MM.1S (cell line): ENCODE results near the gene ARFIP1.

ENCODE experiments used
- DNase-seq: peaks from one replicate; pipeline ENCODE4 v3.0.0-alpha.2; 2015
- H2AFZ ChIP-seq: fragments of 300-600 bp; sonication (generic); 2 replicates; pipeline ENCODE4 v1.6.0; 2016; ENCODE audit warnings: antibody characterized with exemption, low read length
- H3F3A ChIP-seq: fragments of 300-600 bp; sonication (generic); 2 replicates; pipeline ENCODE4 v1.6.1; 2016; ENCODE audit warnings: mild to moderate bottlenecking, antibody characterized with exemption, low read length, moderate library complexity, mixed read lengths; ENCODE audit not compliant: insufficient read depth
- H3K27ac ChIP-seq: fragments of 300-600 bp; sonication (generic); 2 replicates; pipeline ENCODE4 v1.5.1; 2016; ENCODE audit warnings: mild to moderate bottlenecking, low read length
- H3K27me3 ChIP-seq: fragments of 300-600 bp; sonication (generic); replicated peaks from 2 replicates; pipeline ENCODE4 v1.6.0; 2016; ENCODE audit warnings: low read length; ENCODE audit not compliant: insufficient read depth
- H3K36me3 ChIP-seq: fragments of 300-600 bp; sonication (generic); replicated peaks from 2 replicates; pipeline ENCODE4 v1.6.1; 2016; ENCODE audit warnings: mild to moderate bottlenecking, low read length, mixed read lengths; ENCODE audit not compliant: insufficient read depth
- H3K4me1 ChIP-seq: fragments of 300-600 bp; sonication (generic); 2 replicates; pipeline ENCODE4 v1.6.1; 2016; ENCODE audit warnings: low read length, mixed read lengths
- H3K4me2 ChIP-seq: fragments of 300-600 bp; sonication (generic); 2 replicates; pipeline ENCODE4 v1.6.0; 2016; ENCODE audit warnings: low read depth, low read length
- H3K4me3 ChIP-seq: fragments of 300-600 bp; sonication (generic); 2 replicates; pipeline ENCODE4 v1.5.1; 2016; ENCODE audit warnings: low read length, mixed read lengths
- H3K79me2 ChIP-seq: fragments of 300-600 bp; sonication (generic); 2 replicates; pipeline ENCODE4 v1.6.1; 2016; ENCODE audit warnings: mixed run types, low read length, mixed read lengths
- H3K9ac ChIP-seq: fragments of 300-600 bp; sonication (generic); 2 replicates; pipeline ENCODE4 v1.6.1; 2016; ENCODE audit warnings: low read length, mixed read lengths
- H3K9me2 ChIP-seq: fragments of 300-600 bp; sonication (generic); replicated peaks from 2 replicates; pipeline ENCODE4 v1.6.1; 2016; ENCODE audit warnings: mild to moderate bottlenecking, low read length, mixed read lengths; ENCODE audit not compliant: insufficient read depth
- H3K9me3 ChIP-seq: fragments of 300-600 bp; sonication (generic); replicated peaks from 2 replicates; pipeline ENCODE4 v1.6.1; 2016; ENCODE audit warnings: mild to moderate bottlenecking, low read length, mixed read lengths; ENCODE audit not compliant: insufficient read depth
- H4K20me1 ChIP-seq: fragments of 300-600 bp; sonication (generic); 2 replicates; pipeline ENCODE4 v1.6.1; 2016; ENCODE audit warnings: mild to moderate bottlenecking, low read length, moderate library complexity, mixed read lengths; ENCODE audit not compliant: insufficient read depth
- CTCF ChIP-seq: fragments of 300-600 bp; sonication (generic); IDR thresholded peaks from 2 replicates; pipeline ENCODE4 v1.5.1; 2016; ENCODE audit warnings: antibody characterized with exemption, low read length, mixed read lengths
- EZH2 ChIP-seq: fragments of 300-600 bp; sonication (generic); optimal IDR thresholded peaks from 2 replicates; pipeline ENCODE3; 2017; ENCODE audit warnings: low read depth, mild to moderate bottlenecking, antibody characterized with exemption, low read length, mixed read lengths
- EZH2phosphoT487 ChIP-seq: fragments of 300-600 bp; sonication (generic); IDR thresholded peaks from 2 replicates; pipeline ENCODE4 v1.6.1; 2018; ENCODE audit warnings: antibody characterized with exemption, low read length

ARFIP1 gene

GRCh38 chr4:152956650-152957436 lies 177.1 kb downstream of the ARFIP1 start:
- Histone ChIP-seq H2AFZ (no peak overlapping the region), H3K4me2 (no peak overlapping the region), H3K79me2 (no peaks in the 10 kb centered on the region), H3K9me3 (no peaks in the 10 kb centered on the region), H4K20me1 (no peaks in the 10 kb centered on the region), H3K27ac (no peak overlapping the region), H3K9ac (no peak overlapping the region), H3K4me3 (no peak overlapping the region), H3F3A (no peaks in the 10 kb centered on the region), H3K27me3 (no peaks in the 10 kb centered on the region), H3K4me1 (no peaks in the 10 kb centered on the region), H3K9me2 (no peaks in the 10 kb centered on the region), H3K36me3 (no peaks in the 10 kb centered on the region)
- DNase-seq, result no peak
- TF ChIP-seq EZH2phosphoT487, result no peak
- TF ChIP-seq EZH2, result no peak
- TF ChIP-seq CTCF, result no peak

GRCh38 chr4:152957437-152958171 lies 177.8 kb downstream of the ARFIP1 start:
- Histone ChIP-seq H3K27ac (no peak overlapping the region), H3K79me2 (no peaks in the 10 kb centered on the region), H3K9ac (no peak overlapping the region), H3K36me3 (no peaks in the 10 kb centered on the region), H3K9me2 (no peaks in the 10 kb centered on the region), H3K4me3 (no peak overlapping the region), H3K27me3 (no peaks in the 10 kb centered on the region), H3K9me3 (no peaks in the 10 kb centered on the region), H2AFZ (no peak overlapping the region), H3K4me1 (no peaks in the 10 kb centered on the region), H3F3A (no peaks in the 10 kb centered on the region), H3K4me2 (no peak overlapping the region), H4K20me1 (no peaks in the 10 kb centered on the region)
- no peak for TF ChIP-seq CTCF
- DNase-seq, result no peak

GRCh38 chr4:152959080-152959479 lies 179.3 kb downstream of the ARFIP1 start:
- H3K36me3 ChIP-seq, result no peaks in the 10 kb centered on the region
- H3K4me2 ChIP-seq, result no peak overlapping the region
- no peaks in the 10 kb centered on the region for H3K9me3 ChIP-seq
- H3K4me1 ChIP-seq, result no peaks in the 10 kb centered on the region
- no peaks in the 10 kb centered on the region for H3K27me3 ChIP-seq
- no peaks in the 10 kb centered on the region for H4K20me1 ChIP-seq
- H3K9ac ChIP-seq, result no peak overlapping the region
- TF ChIP-seq EZH2phosphoT487, result no peak
- TF ChIP-seq EZH2, result no peak
- no peak for TF ChIP-seq CTCF
- H3K79me2 ChIP-seq, result no peaks in the 10 kb centered on the region
- H3K4me3 ChIP-seq, result no peak overlapping the region
- no peak for DNase-seq
- H3F3A ChIP-seq, result no peaks in the 10 kb centered on the region
- H3K27ac ChIP-seq, result no peak overlapping the region
- H3K9me2 ChIP-seq, result no peaks in the 10 kb centered on the region
- H2AFZ ChIP-seq, result no peak overlapping the region
